PFSK-1 (cell line): Measurements from ENCODE around the gene SPTB.

Experiments
- FOXP2 ChIP-seq: optimal IDR thresholded peaks from 2 replicates; pipeline ENCODE3; 2011; ENCODE audit warnings: borderline replicate concordance, control low read depth, inconsistent platforms; ENCODE audit not compliant: insufficient read depth; ENCODE audit errors: extremely low read length, extremely low read depth
- POLR2AphosphoS5 ChIP-seq: IDR thresholded peaks from 2 replicates; pipeline ENCODE4 v1.6.1; 2012; ENCODE audit warnings: low read depth, mild to moderate bottlenecking, control low read depth, low read length, moderate library complexity
- SIN3A ChIP-seq: IDR thresholded peaks from 2 replicates; pipeline ENCODE4 v1.6.1; 2012; ENCODE audit warnings: mild to moderate bottlenecking, low read length, moderate library complexity, borderline replicate concordance; ENCODE audit not compliant: insufficient read depth
- TAF1 ChIP-seq: IDR thresholded peaks from 2 replicates; pipeline ENCODE4 v1.6.1; 2012; ENCODE audit warnings: low read length, control low read depth, borderline replicate concordance; ENCODE audit not compliant: insufficient read depth
- TF ChIP-seq, protein P1 (sequence below), 2 experiments: IDR thresholded peaks; 2 replicates each; pipeline versions ENCODE4 v1.6.1 to v1.8.0; 2011 to 2012; ENCODE audit warnings: low read depth in 2 of 2, low read length in 2 of 2, control low read depth in 1 of 2, inconsistent platforms in 1 of 2, mild to moderate bottlenecking in 1 of 2, moderate library complexity in 1 of 2; ENCODE audit not compliant: insufficient read depth in 1 of 2

SPTB gene

DNA sequence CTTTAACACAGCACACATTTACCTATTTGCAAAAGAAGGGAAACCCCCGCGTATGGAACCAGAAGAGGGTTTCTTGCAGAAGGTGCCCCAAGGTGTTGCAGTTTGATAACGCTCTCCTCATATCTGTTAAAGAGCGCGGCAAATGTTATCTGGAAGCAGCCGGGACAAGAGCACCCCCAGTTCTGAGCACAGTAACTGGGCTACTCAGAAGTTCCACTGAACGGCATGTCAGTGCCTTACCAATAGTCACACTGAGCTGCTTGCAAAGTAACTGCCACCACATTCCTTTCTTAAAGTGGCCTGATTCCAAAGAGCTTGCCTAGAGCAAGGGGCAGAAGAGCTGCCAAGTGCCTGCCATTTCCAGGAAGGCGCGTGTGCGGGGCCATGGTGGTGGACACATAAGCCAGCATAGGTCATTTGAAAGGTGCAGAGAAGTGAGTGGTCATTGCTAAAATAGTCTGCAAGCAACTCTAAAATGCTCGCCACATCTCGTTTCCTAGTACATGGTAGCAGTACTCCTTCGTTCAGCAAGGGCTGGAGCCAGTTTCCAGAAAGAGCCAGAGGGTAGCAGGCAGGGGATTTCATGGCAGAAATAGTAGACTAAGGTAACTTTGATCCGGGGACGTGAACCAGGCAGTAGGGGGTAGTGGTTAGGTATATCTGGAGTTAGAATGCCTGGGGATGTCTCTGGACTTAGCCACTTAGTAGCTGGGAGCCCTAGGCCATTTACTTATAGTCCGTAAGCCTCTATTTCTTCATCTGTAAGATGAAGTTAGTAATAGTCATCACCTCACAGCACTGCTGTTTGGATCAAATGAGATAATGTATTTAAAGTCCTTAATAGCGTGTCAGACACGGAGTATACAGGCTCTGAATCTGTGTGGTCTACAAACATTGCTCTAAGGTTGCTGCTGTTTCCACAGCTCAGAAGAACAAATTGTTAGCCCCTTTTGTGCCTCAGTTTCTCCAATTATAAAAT lies 37.6 kb downstream of the SPTB start:
- TF ChIP-seq FOXP2 (no peak), SIN3A (no peak), POLR2AphosphoS5 (no peak), TAF1 (no peak)
- TF ChIP-seq, protein P1, sequence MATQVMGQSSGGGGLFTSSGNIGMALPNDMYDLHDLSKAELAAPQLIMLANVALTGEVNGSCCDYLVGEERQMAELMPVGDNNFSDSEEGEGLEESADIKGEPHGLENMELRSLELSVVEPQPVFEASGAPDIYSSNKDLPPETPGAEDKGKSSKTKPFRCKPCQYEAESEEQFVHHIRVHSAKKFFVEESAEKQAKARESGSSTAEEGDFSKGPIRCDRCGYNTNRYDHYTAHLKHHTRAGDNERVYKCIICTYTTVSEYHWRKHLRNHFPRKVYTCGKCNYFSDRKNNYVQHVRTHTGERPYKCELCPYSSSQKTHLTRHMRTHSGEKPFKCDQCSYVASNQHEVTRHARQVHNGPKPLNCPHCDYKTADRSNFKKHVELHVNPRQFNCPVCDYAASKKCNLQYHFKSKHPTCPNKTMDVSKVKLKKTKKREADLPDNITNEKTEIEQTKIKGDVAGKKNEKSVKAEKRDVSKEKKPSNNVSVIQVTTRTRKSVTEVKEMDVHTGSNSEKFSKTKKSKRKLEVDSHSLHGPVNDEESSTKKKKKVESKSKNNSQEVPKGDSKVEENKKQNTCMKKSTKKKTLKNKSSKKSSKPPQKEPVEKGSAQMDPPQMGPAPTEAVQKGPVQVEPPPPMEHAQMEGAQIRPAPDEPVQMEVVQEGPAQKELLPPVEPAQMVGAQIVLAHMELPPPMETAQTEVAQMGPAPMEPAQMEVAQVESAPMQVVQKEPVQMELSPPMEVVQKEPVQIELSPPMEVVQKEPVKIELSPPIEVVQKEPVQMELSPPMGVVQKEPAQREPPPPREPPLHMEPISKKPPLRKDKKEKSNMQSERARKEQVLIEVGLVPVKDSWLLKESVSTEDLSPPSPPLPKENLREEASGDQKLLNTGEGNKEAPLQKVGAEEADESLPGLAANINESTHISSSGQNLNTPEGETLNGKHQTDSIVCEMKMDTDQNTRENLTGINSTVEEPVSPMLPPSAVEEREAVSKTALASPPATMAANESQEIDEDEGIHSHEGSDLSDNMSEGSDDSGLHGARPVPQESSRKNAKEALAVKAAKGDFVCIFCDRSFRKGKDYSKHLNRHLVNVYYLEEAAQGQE (IDR thresholded peaks at IDR 0.05; ENCODE audit: insufficient read depth in 1 of 2, low read depth in 2 of 2, low read length in 2 of 2): no peak

DNA sequence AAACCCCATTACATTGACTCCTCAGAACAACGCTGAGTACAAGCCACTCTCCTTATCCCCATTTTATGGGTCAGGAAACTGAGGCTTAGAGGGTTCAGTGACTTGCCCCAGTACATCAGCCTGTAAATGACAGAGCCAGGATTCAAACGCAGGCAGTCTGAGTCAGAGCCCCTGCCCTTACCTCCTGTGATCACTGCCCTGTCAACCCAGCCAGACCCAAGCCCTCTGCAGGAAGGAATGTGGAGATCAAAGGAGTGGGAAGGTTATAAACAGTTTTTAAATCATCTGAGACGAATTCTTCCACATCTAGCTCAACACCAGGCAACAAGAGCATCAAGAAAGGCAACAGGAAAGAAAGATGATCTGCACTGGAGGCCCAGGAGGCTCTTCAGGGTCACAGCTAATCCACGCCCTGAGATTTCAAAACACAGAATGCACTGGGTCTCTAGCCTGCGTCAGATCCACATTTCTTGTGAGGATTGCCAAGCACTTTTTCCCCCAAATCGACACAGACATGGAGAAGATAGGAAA lies 38.5 kb downstream of the SPTB start:
- TF ChIP-seq TAF1: no peak
- no peak for TF ChIP-seq POLR2AphosphoS5
- no peak for TF ChIP-seq FOXP2
- no peak for TF ChIP-seq SIN3A
- TF ChIP-seq, protein P1 (IDR thresholded peaks at IDR 0.05; ENCODE audit: insufficient read depth in 1 of 2, low read depth in 2 of 2, low read length in 2 of 2): no peak

DNA sequence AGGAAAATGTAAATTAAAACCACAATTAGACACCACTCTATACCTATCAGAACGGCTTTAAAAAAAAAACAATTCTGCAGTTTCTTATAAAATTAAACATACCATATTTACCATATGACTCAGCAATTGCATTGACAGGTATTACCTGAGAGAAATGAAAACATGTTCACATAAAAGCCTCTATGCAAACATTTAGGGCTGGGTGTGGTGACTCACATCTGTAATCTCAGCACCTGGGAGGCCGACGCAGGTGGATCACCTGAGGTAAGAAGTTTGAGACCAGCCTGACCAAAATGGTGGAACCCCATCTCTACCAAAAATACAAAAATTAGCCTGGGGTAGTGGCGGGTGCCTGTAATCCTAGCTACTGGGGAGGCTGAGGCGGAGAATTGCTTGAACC lies 41.1 kb downstream of the SPTB start:
- TF ChIP-seq TAF1: no peak
- TF ChIP-seq, protein P1 (IDR thresholded peaks at IDR 0.05; ENCODE audit: insufficient read depth in 1 of 2, low read depth in 2 of 2, low read length in 2 of 2): no peak
- TF ChIP-seq SIN3A: no peak
- no peak for TF ChIP-seq FOXP2
- no peak for TF ChIP-seq POLR2AphosphoS5

DNA sequence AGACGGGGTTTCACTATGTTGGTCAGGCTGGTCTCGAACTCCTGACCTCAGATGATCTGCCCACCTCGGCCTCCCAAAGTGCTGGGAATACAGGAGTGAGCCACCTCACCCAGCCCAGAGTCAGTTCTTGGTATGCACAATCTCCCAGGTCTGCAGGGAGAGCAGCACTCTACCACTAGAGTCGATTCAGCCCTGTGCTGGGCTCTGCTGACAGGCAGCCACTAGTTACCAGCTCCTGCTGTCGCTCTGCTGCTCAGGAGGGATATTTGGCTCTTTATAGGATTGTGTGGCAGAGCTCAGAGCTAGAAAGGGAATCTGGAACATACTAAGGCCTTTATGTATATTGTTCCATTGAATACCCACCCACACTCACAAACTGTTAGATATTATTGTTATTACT lies 44.3 kb downstream of the SPTB start:
- no peak for TF ChIP-seq FOXP2
- TF ChIP-seq, protein P1 (IDR thresholded peaks at IDR 0.05; ENCODE audit: insufficient read depth in 1 of 2, low read depth in 2 of 2, low read length in 2 of 2): no peak
- no peak for TF ChIP-seq POLR2AphosphoS5
- no peak for TF ChIP-seq SIN3A
- no peak for TF ChIP-seq TAF1
